Hypothalamus (tissue), 51 donors: ENCODE results near the gene ZNF345.

Experiments used
- DNase-seq, 51 donors: peaks; one replicate each; lab custom pipeline; 2025; lab: John Stamatoyannopoulos, UW

The ZNF345 gene

DNA sequence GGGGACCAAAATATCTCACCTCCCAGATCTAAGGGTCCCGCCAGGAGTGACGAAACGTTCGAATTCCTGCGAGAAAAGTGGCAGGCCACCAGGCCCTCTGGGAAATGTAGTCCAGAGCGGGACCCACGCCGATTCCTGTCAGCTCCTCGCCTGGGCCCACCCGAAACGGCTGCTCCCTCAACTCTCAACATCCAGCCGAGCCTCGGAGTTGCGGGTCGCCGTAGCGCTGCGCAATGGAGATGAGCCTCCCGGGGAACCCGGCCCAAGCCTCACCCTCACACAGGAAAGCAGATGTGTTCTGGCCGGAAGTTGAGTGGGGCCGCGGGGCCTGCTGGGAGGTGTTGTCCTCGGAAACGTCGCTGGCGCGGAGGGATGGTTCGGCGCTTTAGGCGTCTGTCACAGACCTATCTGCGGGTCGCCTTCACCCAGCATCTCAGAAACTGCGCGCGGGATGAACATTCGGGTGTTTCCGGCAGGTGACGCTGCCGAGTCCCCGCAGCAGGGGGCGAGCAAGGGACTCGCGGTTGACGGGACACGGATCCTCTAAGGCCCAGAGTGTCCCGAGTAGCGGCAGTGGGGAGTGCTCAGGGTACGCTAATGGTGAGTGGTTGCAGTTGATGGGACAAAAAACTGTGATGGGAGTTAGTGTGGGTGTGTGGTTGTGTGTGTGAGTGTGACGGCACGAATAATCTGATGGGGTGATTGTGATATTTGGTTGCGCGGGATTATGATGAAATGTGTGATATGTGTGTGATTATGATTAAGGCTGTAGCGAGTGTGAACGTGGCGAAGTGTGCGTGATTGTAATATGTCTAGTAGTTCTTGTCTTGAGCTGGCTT, 65.5 kb downstream of the ZNF345 start, which contains the start of the genes ZNF568 and ZNF829:
Gene ZNF568, plus strand, starts transcription at position 341 of the 839 bp plus-strand sequence. CDS start 6,439 bp downstream, outside the sequence.
Gene ZNF829, minus strand, starts transcription at position 300 of the 839 bp plus-strand sequence. CDS start 1,124 bp downstream, outside the sequence.
- DNase-seq = peak; percentile 62 to 97 (median 87)

DNA sequence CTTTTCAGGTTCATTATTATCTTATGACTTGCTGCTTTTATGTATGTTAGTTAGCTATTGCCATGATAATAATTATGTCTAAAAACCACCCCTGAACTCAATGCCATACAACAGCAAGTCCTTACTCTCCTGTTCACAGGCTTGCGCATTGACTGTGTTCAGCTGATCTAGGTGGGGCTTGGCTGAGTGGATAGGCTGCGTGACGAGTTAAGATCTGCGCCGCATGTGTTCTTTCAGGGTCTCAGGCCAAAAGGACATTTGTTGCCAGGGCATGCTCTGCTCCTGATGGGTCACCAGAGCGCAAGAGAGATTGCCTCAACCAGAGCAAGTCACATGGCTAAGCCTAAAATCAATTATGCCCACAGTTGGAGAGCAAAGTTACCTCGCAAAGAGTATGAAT, 66.3 kb downstream of the ZNF345 start:
- peak in 17 of 51 donors; percentile 0 to 37 (median 4) for DNase-seq

DNA sequence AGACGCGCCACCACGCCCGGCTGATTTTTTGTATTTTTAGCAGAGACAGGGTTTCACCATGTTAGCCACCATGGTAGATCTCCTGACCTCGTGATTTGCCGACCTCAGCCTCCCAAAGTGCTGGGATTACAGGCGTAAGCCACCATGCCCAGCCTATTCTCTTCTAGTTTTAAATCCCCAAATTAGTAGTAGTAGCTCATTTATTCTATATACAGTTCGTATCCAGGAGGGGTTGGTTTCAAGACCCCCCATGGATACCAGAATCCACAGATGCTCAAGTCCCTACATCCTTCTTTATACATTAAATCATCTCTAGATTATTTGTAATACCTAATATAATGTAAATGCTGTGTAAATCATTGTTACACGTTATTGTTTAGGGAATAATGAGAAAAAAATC, 67.4 kb downstream of the ZNF345 start:
- DNase-seq = no peak
